ENCODE data around the gene HECTD4. TPM values are rescaled to one million over a fixed set of nuclear protein-coding genes. Genes with fewer than 3 reads are reported as not detected.

HECTD4 gene
- total RNA-seq, 2 experiments from 2014 or later: 34.5 to 62.4 TPM

DNA sequence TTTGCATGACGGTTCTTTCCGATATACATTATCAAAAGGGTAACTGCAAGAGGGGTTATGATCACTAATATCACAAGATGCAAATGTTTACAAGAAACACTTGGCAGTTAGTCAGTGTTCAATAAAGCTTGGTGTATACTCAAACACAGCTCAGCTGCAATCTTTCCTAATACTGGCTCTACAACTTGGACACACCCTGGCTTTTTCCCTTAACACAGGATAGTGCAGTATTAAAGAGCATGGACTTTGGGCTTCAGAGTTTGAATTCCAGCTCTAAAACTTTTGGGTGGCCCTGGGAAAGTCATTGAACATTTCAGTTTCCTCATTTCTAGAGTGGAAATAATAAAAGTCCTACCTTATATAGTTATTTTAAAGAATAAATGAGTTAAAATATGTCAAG lies 107.0 kb downstream of the HECTD4 start:
- Histone ChIP-seq H2AFZ (ENCODE audit: low read length) (no peak overlapping the region), H4K20me1 (ENCODE audit: insufficient read depth, low read length) (no peaks in the 10 kb centered on the region), H3K36me3 (ENCODE audit: insufficient read depth, low read length) (peaks cover 32% of the 10 kb centered on the region), H3K79me2 (ENCODE audit: insufficient read depth, low read depth, low read length) (no peaks in the 10 kb centered on the region), H3K4me3 (ENCODE audit: low read depth, low read length, poor library complexity, severe bottlenecking) (no peak overlapping the region), H3K4me1 (ENCODE audit: insufficient read depth, low read length, poor library complexity, severe bottlenecking) (no peaks in the 10 kb centered on the region), H3K4me2 (ENCODE audit: low read length) (no peak overlapping the region), H3K9me2 (ENCODE audit: insufficient read depth, low read length) (no peaks in the 10 kb centered on the region), H3K9me3 (ENCODE audit: low read length) (no peaks in the 10 kb centered on the region), H3K27ac (ENCODE audit: low read depth, low read length, poor library complexity, severe bottlenecking) (no peak overlapping the region)
- TF ChIP-seq, protein P1, sequence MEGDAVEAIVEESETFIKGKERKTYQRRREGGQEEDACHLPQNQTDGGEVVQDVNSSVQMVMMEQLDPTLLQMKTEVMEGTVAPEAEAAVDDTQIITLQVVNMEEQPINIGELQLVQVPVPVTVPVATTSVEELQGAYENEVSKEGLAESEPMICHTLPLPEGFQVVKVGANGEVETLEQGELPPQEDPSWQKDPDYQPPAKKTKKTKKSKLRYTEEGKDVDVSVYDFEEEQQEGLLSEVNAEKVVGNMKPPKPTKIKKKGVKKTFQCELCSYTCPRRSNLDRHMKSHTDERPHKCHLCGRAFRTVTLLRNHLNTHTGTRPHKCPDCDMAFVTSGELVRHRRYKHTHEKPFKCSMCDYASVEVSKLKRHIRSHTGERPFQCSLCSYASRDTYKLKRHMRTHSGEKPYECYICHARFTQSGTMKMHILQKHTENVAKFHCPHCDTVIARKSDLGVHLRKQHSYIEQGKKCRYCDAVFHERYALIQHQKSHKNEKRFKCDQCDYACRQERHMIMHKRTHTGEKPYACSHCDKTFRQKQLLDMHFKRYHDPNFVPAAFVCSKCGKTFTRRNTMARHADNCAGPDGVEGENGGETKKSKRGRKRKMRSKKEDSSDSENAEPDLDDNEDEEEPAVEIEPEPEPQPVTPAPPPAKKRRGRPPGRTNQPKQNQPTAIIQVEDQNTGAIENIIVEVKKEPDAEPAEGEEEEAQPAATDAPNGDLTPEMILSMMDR (conservative IDR thresholded peaks at IDR 0.05; ENCODE audit: low read length): no peak
- no peak for TF ChIP-seq EZH2phosphoT487 (IDR thresholded peaks at IDR 0.05; ENCODE audit: borderline replicate concordance, low read depth, low read length)
- no TSS peak for BruUV-seq (replicated peaks)
- DNase-seq (ENCODE audit: low spot score): no peak
- ChIA-PET CTCF (ENCODE audit: unreplicated experiment) (no interaction called here), POLR2A (interaction anchor here (0.6 to 1.2 kb wide), 2 partner anchors 27 to 100 kb away, joined by 3 to 4 read pairs; no protein-coding TSS in a partner anchor)
- intact Hi-C loops (cut with micrococcal nuclease; ENCODE audit: unreplicated experiment): no loop called here

DNA sequence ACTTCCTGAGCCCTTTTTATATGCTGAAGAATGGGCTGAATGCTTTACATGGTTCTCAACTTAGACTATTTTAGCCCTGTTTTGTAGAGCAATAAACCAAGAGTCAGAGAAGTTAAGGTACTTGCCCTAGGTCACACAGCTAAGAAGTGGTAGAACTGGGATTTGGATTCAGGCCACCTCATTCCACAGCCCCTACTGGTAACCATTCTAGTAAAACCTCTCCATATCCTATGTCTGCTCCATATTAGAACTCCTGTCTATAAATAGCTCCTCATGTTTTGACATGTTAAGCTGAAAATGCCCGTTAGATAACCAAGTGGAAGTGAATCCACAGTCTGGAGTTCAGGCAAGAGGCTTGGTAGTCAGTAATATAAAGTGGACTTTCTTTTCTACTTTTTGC lies 111.6 kb downstream of the HECTD4 start:
- TF ChIP-seq, protein P1 (conservative IDR thresholded peaks at IDR 0.05; ENCODE audit: low read length): no peak
- no peak for TF ChIP-seq EZH2phosphoT487 (IDR thresholded peaks at IDR 0.05; ENCODE audit: borderline replicate concordance, low read depth, low read length)
- BruUV-seq (replicated peaks): no TSS peak
- Histone ChIP-seq H2AFZ (ENCODE audit: low read length) (no peak overlapping the region), H3K9me3 (ENCODE audit: low read length) (no peaks in the 10 kb centered on the region), H3K4me1 (ENCODE audit: insufficient read depth, low read length, poor library complexity, severe bottlenecking) (no peaks in the 10 kb centered on the region), H3K27ac (ENCODE audit: low read depth, low read length, poor library complexity, severe bottlenecking) (no peak overlapping the region), H3K79me2 (ENCODE audit: insufficient read depth, low read depth, low read length) (no peaks in the 10 kb centered on the region), H3K9me2 (ENCODE audit: insufficient read depth, low read length) (no peaks in the 10 kb centered on the region), H3K4me3 (ENCODE audit: low read depth, low read length, poor library complexity, severe bottlenecking) (no peak overlapping the region), H4K20me1 (ENCODE audit: insufficient read depth, low read length) (no peaks in the 10 kb centered on the region), H3K36me3 (ENCODE audit: insufficient read depth, low read length) (peaks cover 65% of the 10 kb centered on the region), H3K4me2 (ENCODE audit: low read length) (no peak overlapping the region)
- CTCF ChIA-PET (ENCODE audit: unreplicated experiment): no interaction called here
- intact Hi-C loops (cut with micrococcal nuclease; ENCODE audit: unreplicated experiment): no loop called here
- DNase-seq (ENCODE audit: low spot score): no peak
- POLR2A ChIA-PET: interaction anchor here (0.5 to 1.4 kb wide), 3 partner anchors 9 to 477 kb away, joined by 3 to 4 read pairs (median 3); no protein-coding TSS in a partner anchor

DNA sequence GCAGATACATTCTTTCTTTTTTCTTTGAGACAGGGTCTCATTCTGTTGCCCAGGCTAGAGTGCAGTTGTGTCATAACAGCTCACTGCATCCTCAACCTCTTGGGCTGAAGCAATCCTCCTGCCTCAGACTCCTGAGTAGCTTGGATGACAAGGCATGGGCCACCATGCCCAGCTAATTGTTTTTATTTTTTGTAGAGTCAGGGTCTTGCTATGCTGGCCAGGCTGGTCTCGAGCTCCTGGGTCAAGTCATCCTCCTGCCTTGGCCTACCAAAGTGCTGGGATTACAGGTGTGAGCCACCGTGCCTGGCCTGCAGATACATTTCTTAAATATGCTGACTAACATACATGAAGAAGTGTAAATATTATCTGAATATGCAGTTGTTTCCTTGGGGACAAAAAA lies 115.8 kb downstream of the HECTD4 start:
- H3K4me1 ChIP-seq (ENCODE audit: insufficient read depth, low read length, poor library complexity, severe bottlenecking): no peaks in the 10 kb centered on the region
- TF ChIP-seq, protein P1 (conservative IDR thresholded peaks at IDR 0.05; ENCODE audit: low read length): no peak
- no peak for TF ChIP-seq EZH2phosphoT487 (IDR thresholded peaks at IDR 0.05; ENCODE audit: borderline replicate concordance, low read depth, low read length)
- no peak for DNase-seq (ENCODE audit: low spot score)
- H3K9me2 ChIP-seq (ENCODE audit: insufficient read depth, low read length): no peaks in the 10 kb centered on the region
- intact Hi-C loops (cut with micrococcal nuclease; ENCODE audit: unreplicated experiment): no loop called here
- no peak overlapping the region for H2AFZ ChIP-seq (ENCODE audit: low read length)
- no peaks in the 10 kb centered on the region for H3K9me3 ChIP-seq (ENCODE audit: low read length)
- no peak overlapping the region for H3K4me3 ChIP-seq (ENCODE audit: low read depth, low read length, poor library complexity, severe bottlenecking)
- ChIA-PET POLR2A (interaction anchor here (0.6 kb wide), 2 partner anchors 95 to 309 kb away, joined by 3 read pairs; no protein-coding TSS in a partner anchor), CTCF (ENCODE audit: unreplicated experiment) (no interaction called here)
- H3K79me2 ChIP-seq (ENCODE audit: insufficient read depth, low read depth, low read length): no peaks in the 10 kb centered on the region
- BruUV-seq (replicated peaks): no TSS peak
- H3K36me3 ChIP-seq (ENCODE audit: insufficient read depth, low read length): peaks cover 66% of the 10 kb centered on the region
- no peak overlapping the region for H3K4me2 ChIP-seq (ENCODE audit: low read length)
- no peaks in the 10 kb centered on the region for H4K20me1 ChIP-seq (ENCODE audit: insufficient read depth, low read length)
- no peak overlapping the region for H3K27ac ChIP-seq (ENCODE audit: low read depth, low read length, poor library complexity, severe bottlenecking)
